ENCODE data around the gene MORN4. TPM values are rescaled to one million over a fixed set of nuclear protein-coding genes. Genes with fewer than 3 reads are reported as not detected.

Gene MORN4
- total and polyA plus RNA-seq, 2 of the 13 experiments (the other 11 are each of a cell fraction or from before 2014, with no cell fraction given): 3.4 to 9.1 TPM

- intact Hi-C loops (cut with micrococcal nuclease; ENCODE audit: unreplicated experiment) (no loop called here), in situ Hi-C loops (cut with HindIII; ENCODE audit: extremely low pct_ligation_motif_present, low pct_unique_long_range_greater_than_20kb) (no loop called here)
- Histone ChIP-seq H3K27ac (ENCODE audit: extremely low read length, insufficient read depth, low read length) (no peak overlapping the region), H2AFZ (ENCODE audit: low read length) (no peak overlapping the region), H3K27me3 (ENCODE audit: control insufficient read depth in 1 of 2, insufficient read depth in 2 of 2, low read length in 2 of 2) (no peaks in the 10 kb centered on the region), H3K36me3 (replicated peaks in 1 of 2; ENCODE audit: control insufficient read depth in 1 of 2, insufficient read depth in 2 of 2, low read length in 2 of 2) (no peaks in the 10 kb centered on the region), H4K20me1 (ENCODE audit: insufficient read depth, low read length) (no peaks in the 10 kb centered on the region), H3K79me2 (ENCODE audit: insufficient read depth, low read length) (no peaks in the 10 kb centered on the region), H3K4me3 (replicated peaks in 1 of 3; ENCODE audit: insufficient read depth in 1 of 3, low read depth in 2 of 3, low read length in 3 of 3) (no peak overlapping the region), H3K9ac (ENCODE audit: insufficient read depth, low read depth, low read length) (no peak overlapping the region), H3K4me2 (ENCODE audit: low read depth, low read length) (no peak overlapping the region), H3K9me3 (ENCODE audit: low read length) (no peaks in the 10 kb centered on the region), H3K4me1 (ENCODE audit: insufficient read depth, low read length) (peaks cover 36% of the 10 kb centered on the region)
- CTCF ChIA-PET (ENCODE audit: low intra/inter-chr PET ratio, low total read pairs): no interaction called here
- 94% methylated on average over 5 of the region's 5 CpGs for WGBS (ENCODE audit: low lambda C conversion rate)
- FAIRE-seq (no peak), ATAC-seq (no peak), DNase-seq (ENCODE audit: low spot score) (no peak)
- POLR2A ChIA-PET: no interaction called here
- no TSS peak for BruUV-seq (replicated peaks)
- TF ChIP-seq DNMT3B (CRISPR knock-in tag; conservative IDR thresholded peaks at IDR 0.05): no peak
- TF ChIP-seq ZNF24 (IDR thresholded peaks at IDR 0.05): no peak
- no peak for TF ChIP-seq STAT5B (CRISPR knock-in tag; IDR thresholded peaks at IDR 0.05)
- TF ChIP-seq ZNF770 (CRISPR knock-in tag; IDR thresholded peaks at IDR 0.05): no peak
- TF ChIP-seq ZNF713 (CRISPR knock-in tag; IDR thresholded peaks at IDR 0.05): no peak
- TF ChIP-seq TP53 (CRISPR knock-in tag; conservative IDR thresholded peaks at IDR 0.05): no peak
- TF ChIP-seq ZNF605 (CRISPR knock-in tag; IDR thresholded peaks at IDR 0.05): no peak
- TF ChIP-seq NKX3-1 (CRISPR knock-in tag; IDR thresholded peaks at IDR 0.05): no peak
- no peak for TF ChIP-seq ZNF709 (CRISPR knock-in tag; IDR thresholded peaks at IDR 0.05)
- TF ChIP-seq ZFP90 (CRISPR knock-in tag; IDR thresholded peaks at IDR 0.05; ENCODE audit: borderline replicate concordance): no peak
- no peak for TF ChIP-seq ZNF18 (CRISPR knock-in tag; IDR thresholded peaks at IDR 0.05; ENCODE audit: insufficient replicate concordance)
- no peak for TF ChIP-seq DMTF1 (CRISPR knock-in tag; IDR thresholded peaks at IDR 0.05)
- no peak for TF ChIP-seq ZNF646 (CRISPR knock-in tag; IDR thresholded peaks at IDR 0.05)
- TF ChIP-seq ZNF761 (CRISPR knock-in tag; conservative IDR thresholded peaks at IDR 0.05): no peak
Measured at GRCh38 chr10:97629289-97629688, 4.0 kb downstream of the MORN4 start.

All from HepG2 (cell line).